IPS-20b (cell line): ENCODE results near the gene PDGFB.
A peak's percentile ranks its signal among the peaks of the same experiment; 100 is the strongest.

Experiments
- H3K27ac ChIP-seq: one replicate; pipeline ENCODE4 v1.5.1; 2013; ENCODE audit warnings: low read length
- H3K27me3 ChIP-seq: 2 replicates; pipeline ENCODE4 v1.6.1; 2013; ENCODE audit warnings: mild to moderate bottlenecking, low read length, inconsistent platforms; ENCODE audit not compliant: insufficient read depth
- H3K36me3 ChIP-seq: 2 replicates; pipeline ENCODE4 v1.6.1; 2013; ENCODE audit warnings: low read depth, mild to moderate bottlenecking, inconsistent platforms, low read length, moderate library complexity; ENCODE audit not compliant: insufficient read depth
- H3K4me1 ChIP-seq: 2 replicates; pipeline ENCODE4 v1.6.1; 2013; ENCODE audit warnings: mild to moderate bottlenecking, control low read depth, inconsistent platforms, low read length, moderate library complexity; ENCODE audit not compliant: insufficient read depth
- H3K4me3 ChIP-seq: 2 replicates; pipeline ENCODE4 v1.5.1; 2013; ENCODE audit warnings: mild to moderate bottlenecking, low read length, inconsistent platforms
- H3K9ac ChIP-seq: 2 replicates; pipeline ENCODE4 v1.6.1; 2013; ENCODE audit warnings: low read depth, mild to moderate bottlenecking, inconsistent platforms, low read length, moderate library complexity
- H3K9me3 ChIP-seq: 2 replicates; pipeline ENCODE4 v1.6.1; 2013; ENCODE audit warnings: mild to moderate bottlenecking, low read depth, low read length, inconsistent platforms; ENCODE audit not compliant: insufficient read depth

Gene PDGFB

GRCh38 chr22:39244496-39245129, at the start of gene PDGFB:
Gene PDGFB (minus strand): TSS chr22:39244982. CDS start chr22:39243963, 1,019 bp downstream.
- Histone ChIP-seq H3K4me3 (peak within 1 kb of the TSS; percentile 69), H3K9ac (no peak within 1 kb of the TSS), H3K9me3 (no peaks in the 10 kb centered on the region), H3K4me1 (peaks cover 14% of the 10 kb centered on the region), H3K27me3 (peaks cover 95% of the 10 kb centered on the region), H3K27ac (no peak within 1 kb of the TSS), H3K36me3 (no peaks in the 10 kb centered on the region)

GRCh38 chr22:39293766-39294368, 49.1 kb upstream of the PDGFB start:
- H3K9ac ChIP-seq: no peak overlapping the region
- no peaks in the 10 kb centered on the region for H3K36me3 ChIP-seq
- peaks cover 9% of the 10 kb centered on the region for H3K4me1 ChIP-seq
- H3K9me3 ChIP-seq: no peaks in the 10 kb centered on the region
- no peaks in the 10 kb centered on the region for H3K27me3 ChIP-seq
- H3K27ac ChIP-seq: no peak overlapping the region
- no peak overlapping the region for H3K4me3 ChIP-seq

- Histone ChIP-seq H3K9ac (peak overlapping the region; percentile 56; the same call in 1 of the 2 replicates), H3K4me3 (no peak overlapping the region), H3K27ac (no peak overlapping the region), H3K4me1 (peaks cover 3% of the 10 kb centered on the region), H3K27me3 (no peaks in the 10 kb centered on the region), H3K36me3 (no peaks in the 10 kb centered on the region), H3K9me3 (no peaks in the 10 kb centered on the region)
These were observed 47.8 kb upstream of the PDGFB start for GRCh38 chr22:39292561-39293074.

- H3K27me3 ChIP-seq: no peaks in the 10 kb centered on the region
- H3K36me3 ChIP-seq: no peaks in the 10 kb centered on the region
- H3K4me3 ChIP-seq: no peak overlapping the region
- H3K4me1 ChIP-seq: peaks cover 2% of the 10 kb centered on the region
- no peak overlapping the region for H3K9ac ChIP-seq
- no peaks in the 10 kb centered on the region for H3K9me3 ChIP-seq
- no peak overlapping the region for H3K27ac ChIP-seq
These were observed 47.3 kb upstream of the PDGFB start for GRCh38 chr22:39292031-39292462.

DNA sequence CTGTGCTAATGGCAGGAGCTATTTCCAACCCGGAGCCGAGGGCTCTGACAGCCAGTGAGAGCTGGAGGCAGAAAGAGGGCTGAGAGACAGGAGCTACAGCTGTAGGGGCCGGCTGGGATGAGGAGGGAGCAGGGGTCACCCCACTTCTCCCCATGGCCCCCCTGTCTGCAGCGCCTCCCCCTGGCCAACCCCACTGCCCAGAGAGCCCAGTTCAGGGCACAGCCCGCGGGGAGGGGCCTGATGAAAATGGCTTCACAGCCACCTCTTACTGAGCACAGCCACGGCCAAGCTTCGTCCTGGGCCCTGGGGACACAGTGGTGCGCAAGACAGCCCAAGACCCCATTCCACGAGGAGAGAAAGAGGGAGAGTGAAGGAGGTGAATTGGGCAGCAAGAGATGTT, 46.7 kb upstream of the PDGFB start:
- Histone ChIP-seq H3K4me1 (peaks cover 2% of the 10 kb centered on the region), H3K9ac (no peak overlapping the region), H3K36me3 (no peaks in the 10 kb centered on the region), H3K27me3 (no peaks in the 10 kb centered on the region), H3K9me3 (no peaks in the 10 kb centered on the region), H3K27ac (no peak overlapping the region), H3K4me3 (no peak overlapping the region)

- no peaks in the 10 kb centered on the region for H3K36me3 ChIP-seq
- H3K27ac ChIP-seq: no peak overlapping the region
- H3K9me3 ChIP-seq: no peaks in the 10 kb centered on the region
- peaks cover 2% of the 10 kb centered on the region for H3K4me1 ChIP-seq
- H3K4me3 ChIP-seq: no peak overlapping the region
- H3K27me3 ChIP-seq: no peaks in the 10 kb centered on the region
- H3K9ac ChIP-seq: no peak overlapping the region
These were observed 46.0 kb upstream of the PDGFB start for GRCh38 chr22:39290724-39291161.

- H3K27me3 ChIP-seq: no peaks in the 10 kb centered on the region
- no peak overlapping the region for H3K9ac ChIP-seq
- H3K27ac ChIP-seq: no peak overlapping the region
- H3K36me3 ChIP-seq: no peaks in the 10 kb centered on the region
- H3K4me3 ChIP-seq: no peak overlapping the region
- no peaks in the 10 kb centered on the region for H3K9me3 ChIP-seq
- peaks cover 2% of the 10 kb centered on the region for H3K4me1 ChIP-seq
These were observed 45.4 kb upstream of the PDGFB start for GRCh38 chr22:39289975-39290720.

DNA sequence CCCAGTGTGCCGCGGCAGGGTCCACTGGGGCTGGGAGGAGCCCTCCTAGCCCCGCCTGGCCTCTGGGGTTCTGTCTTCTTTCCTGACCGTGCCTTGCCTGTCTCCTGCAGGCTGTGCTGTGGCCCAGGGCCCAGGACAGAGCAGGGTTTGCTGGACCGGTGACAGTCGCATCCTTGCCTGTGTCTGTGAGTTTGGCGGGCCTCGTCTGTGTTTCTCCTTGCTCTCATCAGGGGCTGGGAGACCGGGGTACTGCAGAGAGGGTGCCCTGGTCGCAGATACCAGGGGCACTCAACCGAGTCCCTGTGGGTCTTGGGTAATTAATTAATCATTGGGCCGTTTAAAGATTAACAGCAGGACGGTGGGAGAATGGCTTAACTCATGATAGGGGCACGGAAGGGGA, 44.8 kb upstream of the PDGFB start:
- no peak overlapping the region for H3K4me3 ChIP-seq
- peaks cover 2% of the 10 kb centered on the region for H3K4me1 ChIP-seq
- H3K36me3 ChIP-seq: no peaks in the 10 kb centered on the region
- no peaks in the 10 kb centered on the region for H3K9me3 ChIP-seq
- H3K27ac ChIP-seq: no peak overlapping the region
- H3K27me3 ChIP-seq: no peaks in the 10 kb centered on the region
- no peak overlapping the region for H3K9ac ChIP-seq

GRCh38 chr22:39288135-39288898, 43.5 kb upstream of the PDGFB start:
- H3K9ac ChIP-seq: no peak overlapping the region
- H3K36me3 ChIP-seq: no peaks in the 10 kb centered on the region
- H3K27me3 ChIP-seq: no peaks in the 10 kb centered on the region
- H3K27ac ChIP-seq: no peak overlapping the region
- no peak overlapping the region for H3K4me3 ChIP-seq
- peaks cover 2% of the 10 kb centered on the region; the same call in 1 of the 2 replicates for H3K4me1 ChIP-seq
- no peaks in the 10 kb centered on the region for H3K9me3 ChIP-seq

DNA sequence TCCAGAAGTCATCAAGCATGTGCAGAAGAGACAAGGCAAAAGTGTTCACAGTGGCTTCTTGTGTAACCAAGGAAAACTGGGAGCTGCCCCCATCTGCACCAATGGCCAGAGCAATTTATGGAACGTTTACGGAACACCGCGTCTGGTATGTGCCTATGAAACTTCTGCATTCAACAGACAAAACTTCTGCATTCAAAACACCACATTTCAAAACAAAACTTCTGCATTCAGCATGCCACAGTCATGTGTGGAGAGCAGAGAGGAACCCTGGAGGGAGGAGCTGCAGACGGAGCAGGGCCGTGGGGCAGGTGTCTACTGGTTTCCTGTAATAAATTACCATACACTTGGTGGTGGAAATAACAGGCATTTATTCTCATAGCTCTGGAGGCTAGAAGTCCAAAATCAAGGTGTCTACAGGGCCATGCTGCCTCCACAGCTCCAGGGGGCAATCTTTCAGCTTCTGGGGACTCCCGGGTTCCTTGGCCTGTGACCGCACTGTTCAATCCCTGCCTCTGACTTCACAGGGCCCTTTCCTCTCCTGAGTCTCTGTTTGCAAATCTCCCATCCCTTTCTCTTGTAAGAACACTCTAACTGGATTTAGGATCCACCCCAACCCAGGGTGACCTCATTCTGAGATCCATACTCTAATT, 42.4 kb upstream of the PDGFB start:
- Histone ChIP-seq H3K4me3 (no peak overlapping the region), H3K9ac (no peak overlapping the region), H3K27ac (no peak overlapping the region), H3K36me3 (no peaks in the 10 kb centered on the region), H3K27me3 (no peaks in the 10 kb centered on the region), H3K4me1 (no peaks in the 10 kb centered on the region; the same call in 1 of the 2 replicates), H3K9me3 (no peaks in the 10 kb centered on the region)

- Histone ChIP-seq H3K4me3 (no peak overlapping the region), H3K9ac (no peak overlapping the region), H3K9me3 (no peaks in the 10 kb centered on the region), H3K27ac (no peak overlapping the region), H3K36me3 (no peaks in the 10 kb centered on the region), H3K27me3 (no peaks in the 10 kb centered on the region), H3K4me1 (0 out of 2 replicates have a peak, but pooled peaks cover 3% of the 10 kb centered on the region)
These were observed 40.2 kb upstream of the PDGFB start for GRCh38 chr22:39284983-39285382.
